HG03108 (cell line): ENCODE results near the gene MT4.

Source experiments
- ATAC-seq: cut with Tn5 transposase; IDR thresholded peaks from one replicate; pipeline ENCODE4 v1.9.1; 2021; ENCODE audit warnings: moderate library complexity; ENCODE audit not compliant: unreplicated experiment

The MT4 gene

GRCh38 chr16:56564793-56565477 is at the start of gene MT4:
Gene MT4 (plus strand): TSS chr16:56565073. CDS start chr16:56565129, 56 bp downstream.
- no peak for ATAC-seq

GRCh38 chr16:56515665-56516064 is 49.2 kb upstream of the MT4 start:
- ATAC-seq, result no peak

- ATAC-seq, result no peak
Observed at GRCh38 chr16:56517206-56517605, 47.7 kb upstream of the MT4 start.

GRCh38 chr16:56518425-56518824 is 46.4 kb upstream of the MT4 start:
- no peak for ATAC-seq

- ATAC-seq, result peak; percentile 91
Observed at GRCh38 chr16:56519459-56520250, 45.2 kb upstream of the MT4 start, which contains the start of gene BBS2. Gene BBS2 (minus strand): TSS chr16:56520024. CDS start chr16:56519862, 162 bp downstream.

- no peak for ATAC-seq
Observed at GRCh38 chr16:56520251-56520577, 44.7 kb upstream of the MT4 start.

- ATAC-seq, result no peak
Observed at GRCh38 chr16:56525236-56525635, 39.6 kb upstream of the MT4 start.

- ATAC-seq, result no peak
Observed at GRCh38 chr16:56530872-56531271, 34.0 kb upstream of the MT4 start.

GRCh38 chr16:56532714-56533113 is 32.2 kb upstream of the MT4 start:
- no peak for ATAC-seq

GRCh38 chr16:56534847-56535383 is 30.0 kb upstream of the MT4 start:
- no peak for ATAC-seq

- no peak for ATAC-seq
Observed at GRCh38 chr16:56538331-56538730, 26.5 kb upstream of the MT4 start.

GRCh38 chr16:56539656-56540055 is 25.2 kb upstream of the MT4 start:
- ATAC-seq, result no peak

- ATAC-seq, result no peak
Observed at GRCh38 chr16:56542039-56542438, 22.8 kb upstream of the MT4 start.

- no peak for ATAC-seq
Observed at GRCh38 chr16:56547120-56547948, 17.5 kb upstream of the MT4 start.

- ATAC-seq, result no peak
Observed at GRCh38 chr16:56547949-56548567, 16.8 kb upstream of the MT4 start.

GRCh38 chr16:56549161-56549560 is 15.7 kb upstream of the MT4 start:
- no peak for ATAC-seq

GRCh38 chr16:56549744-56550385 is 15.0 kb upstream of the MT4 start:
- ATAC-seq, result no peak

GRCh38 chr16:56551796-56552738 is 12.8 kb upstream of the MT4 start:
- no peak for ATAC-seq

GRCh38 chr16:56554441-56554840 is 10.4 kb upstream of the MT4 start:
- no peak for ATAC-seq
